ENCODE measurements around the gene FGR.

- TF ChIP-seq CTCF (IDR thresholded peaks at IDR 0.05; ENCODE audit: insufficient read depth, low read length, poor library complexity, severe bottlenecking), result no peak
- no peak for TF ChIP-seq EZH2phosphoT487 (conservative IDR thresholded peaks at IDR 0.05; ENCODE audit: low read length)
Measured at GRCh38 chr1:27626031-27626935, 8.7 kb downstream of the FGR start.

All from SU-DHL-6 (cell line).